GM12878 (cell line): ENCODE measurements around the gene MAPK8IP3. TPM values are rescaled to one million over a fixed set of nuclear protein-coding genes. Genes with fewer than 3 reads are reported as not detected.
A peak's percentile ranks its signal among the peaks of the same experiment; 100 is the strongest.

Experiments used
- ATAC-seq: fragments of 200-7000 bp; cut with Tn5 transposase; 3 replicates; pipeline ENCODE4 v1.9.1; 2020; ENCODE audit warnings: mild to moderate bottlenecking, moderate library complexity
- BruUV-seq: library from RNA; stranded (reverse); fragments of 400-500 nt; replicated peaks from 2 replicates; lab custom pipeline; 2021; lab: Mats Ljungman, UMichigan
- CTCF ChIA-PET: fragments of 300-600 bp; sonication (Branson Sonifier 250); formaldehyde crosslinking; extraction: SDS; loops from one replicate; lab custom pipeline; 2021; ENCODE audit warnings: inconsistent platforms; lab: Yijun Ruan, JAX
- POLR2A ChIA-PET: fragments of 350-600 bp; formaldehyde crosslinking; extraction: SDS; loops from one replicate; lab custom pipeline; 2021; ENCODE audit warnings: inconsistent platforms; lab: Charles Lee
- RAD21 ChIA-PET: fragments of 300-600 bp; sonication (Branson Sonifier 250); formaldehyde crosslinking; loops from one replicate; lab custom pipeline; 2023; ENCODE audit warnings: antibody characterized with exemption; ENCODE audit not compliant: unreplicated experiment; lab: Charles Lee
- SMC1A ChIA-PET: fragments of 300-600 bp; sonication (Branson Sonifier 250); formaldehyde crosslinking; loops from one replicate; lab custom pipeline; 2023; ENCODE audit not compliant: unreplicated experiment, uncharacterized antibody; lab: Charles Lee
- DNase-seq: peaks from one replicate; pipeline ENCODE4 v3.0.0-alpha.2; 2011; ENCODE audit warnings: low read depth, low spot score
- FAIRE-seq: peaks from 3 replicates; lab custom pipeline; 2011; peaks lifted over from hg19 to GRCh38; lab: Jason Lieb, UNC
- H2AFZ ChIP-seq: 2 replicates; pipeline ENCODE4 v1.6.0; 2011; ENCODE audit warnings: low read depth, low read length, control low read depth; ENCODE audit not compliant: control insufficient read depth
- H3K27ac ChIP-seq: 2 replicates; pipeline ENCODE4 v1.5.1; 2011; ENCODE audit warnings: control low read depth; ENCODE audit not compliant: control insufficient read depth, insufficient read depth
- H3K27me3 ChIP-seq, 2 experiments: replicated peaks in 1 of 2; 2 replicates each; pipeline versions ENCODE4 v1.6.0 to v1.6.1; 2011; ENCODE audit warnings: low read length in 1 of 2; ENCODE audit not compliant: control insufficient read depth in 2 of 2, insufficient read depth in 2 of 2
- H3K36me3 ChIP-seq, 2 experiments: 2 replicates each; pipeline ENCODE4 v1.5.1; 2011; ENCODE audit warnings: low read length in 1 of 2; ENCODE audit not compliant: control insufficient read depth in 2 of 2, insufficient read depth in 2 of 2
- H3K4me1 ChIP-seq: 2 replicates; pipeline ENCODE4 v1.6.1; 2011; ENCODE audit warnings: mild to moderate bottlenecking, low read length, moderate library complexity, mixed read lengths; ENCODE audit not compliant: control insufficient read depth, insufficient read depth
- H3K4me2 ChIP-seq: 2 replicates; pipeline ENCODE4 v1.6.0; 2011; ENCODE audit warnings: control low read depth; ENCODE audit not compliant: control insufficient read depth, insufficient read depth
- H3K4me3 ChIP-seq: fragments of 200-600 bp; sonication (generic); 2 replicates; pipeline ENCODE4 v1.5.1; 2016
- H3K79me2 ChIP-seq: 2 replicates; pipeline ENCODE4 v1.6.0; 2011; ENCODE audit warnings: low read length; ENCODE audit not compliant: control insufficient read depth, insufficient read depth
- H3K9ac ChIP-seq: 2 replicates; pipeline ENCODE4 v1.8.0; 2011; ENCODE audit warnings: low read length, control low read depth, mixed read lengths; ENCODE audit not compliant: control insufficient read depth, insufficient read depth
- H3K9me3 ChIP-seq: replicated peaks from 3 replicates; pipeline ENCODE4 v1.5.1; 2011; ENCODE audit warnings: mild to moderate bottlenecking, low read length; ENCODE audit not compliant: control insufficient read depth, insufficient read depth
- H4K20me1 ChIP-seq: 2 replicates; pipeline ENCODE4 v1.6.0; 2011; ENCODE audit not compliant: control insufficient read depth, insufficient read depth
- BMI1 ChIP-seq: fragments of 450-650 bp; IDR thresholded peaks from 2 replicates; pipeline ENCODE4 v1.6.1; 2016; ENCODE audit warnings: mild to moderate bottlenecking, moderate library complexity, borderline replicate concordance
- CBFB ChIP-seq: IDR thresholded peaks from 2 replicates; pipeline ENCODE4 v1.6.1; 2016; ENCODE audit warnings: antibody characterized with exemption, low read depth
- CHD4 ChIP-seq: fragments of 200-600 bp; sonication (generic); IDR thresholded peaks from 2 replicates; pipeline ENCODE4 v1.6.1; 2016; ENCODE audit warnings: mild to moderate bottlenecking
- DPF2 ChIP-seq: fragments of 450-650 bp; IDR thresholded peaks from 2 replicates; pipeline ENCODE4 v1.6.1; 2017; ENCODE audit warnings: mild to moderate bottlenecking
- EED ChIP-seq: sonication (generic); IDR thresholded peaks from 2 replicates; pipeline ENCODE4 v1.6.1; 2016; ENCODE audit warnings: antibody characterized with exemption, low read depth
- EGR1 ChIP-seq, 2 experiments: IDR thresholded peaks; 1 replicate in 1 of 2; 2 replicates in 1 of 2; pipeline ENCODE4 v1.6.1; 2011 to 2012; ENCODE audit warnings: low read depth in 2 of 2, low read length in 2 of 2, borderline replicate concordance in 1 of 2, mild to moderate bottlenecking in 1 of 2, moderate library complexity in 1 of 2
- HDAC6 ChIP-seq: fragments of 200-600 bp; sonication (generic); IDR thresholded peaks from one replicate; pipeline ENCODE4 v1.8.0; 2017; ENCODE audit warnings: antibody characterized with exemption; ENCODE audit not compliant: unreplicated experiment
- IRF4 ChIP-seq: IDR thresholded peaks from 2 replicates; pipeline ENCODE4 v1.6.1; 2011; ENCODE audit warnings: low read depth, low read length
- LARP7 ChIP-seq: fragments of 450-650 bp; IDR thresholded peaks from 2 replicates; pipeline ENCODE4 v1.6.1; 2017; ENCODE audit warnings: mild to moderate bottlenecking
- PML ChIP-seq: IDR thresholded peaks from 2 replicates; pipeline ENCODE4 v1.6.1; 2012; ENCODE audit warnings: low read length, inconsistent platforms
- SPI1 ChIP-seq: IDR thresholded peaks from 2 replicates; pipeline ENCODE4 v1.6.1; 2011; ENCODE audit warnings: low read depth, mild to moderate bottlenecking, low read length, moderate library complexity, borderline replicate concordance; ENCODE audit not compliant: insufficient read depth
- SUZ12 ChIP-seq: fragments of 200-600 bp; sonication (generic); IDR thresholded peaks from one replicate; pipeline ENCODE4 v1.6.1; 2018; ENCODE audit warnings: antibody characterized with exemption, mild to moderate bottlenecking; ENCODE audit not compliant: unreplicated experiment
- WGBS: methylation state at CpG from one replicate; pipeline ENCODE4 v1.1.6; 2016; ENCODE audit warnings: low lambda C conversion rate; ENCODE audit not compliant: insufficient replicate concordance, insufficient coverage; ENCODE audit errors: missing lambda C conversion rate; 5-methylcytosine and 5-hydroxymethylcytosine counted together
- in situ Hi-C: fragments of 300-500 bp; cut with MboI; formaldehyde crosslinking; loops from 9 replicates; pipeline ENCODE4 v1.14.3; 2018; ENCODE audit warnings: mixed read lengths
- intact Hi-C: fragments of 100-400 bp; cut with micrococcal nuclease; formaldehyde crosslinking; loops from one replicate; pipeline ENCODE4 v1.14.2; 2022; ENCODE audit not compliant: unreplicated experiment
- polyA plus RNA-seq, 11 experiments: library from polyadenylated mRNA; depleted of rRNA in 4 of 11; unstranded in 6 of 11; stranded (reverse) in 5 of 11; fragments of >200 nt; fragmentation: Nextera tagmentation in 4 of 11; fragmentation: Illumina TruSeq in 1 of 11; extraction: Ambion mirVana in 4 of 11; extraction: Trizol in 1 of 11; gene quantifications; 1 replicate in 1 of 11; 2 replicates in 10 of 11; pipeline versions ENCODE4 v1.2.1 to v1.2.3, GENCODE V29; 2011 to 2016; ENCODE audit warnings: inconsistent platforms in 2 of 11, missing spikeins in 2 of 11, low read depth in 1 of 11
- total RNA-seq, 4 experiments: library from RNA; depleted of rRNA in 3 of 4; stranded (reverse); fragments of >200 nt in 3 of 4; fragmentation: Illumina TruSeq in 1 of 4; extraction: Trizol in 1 of 4; gene quantifications; 2 replicates each; pipeline versions ENCODE4 v1.2.1 to v1.2.3, GENCODE V29; 2013 to 2021
- TF ChIP-seq, protein P1 (sequence below), 3 experiments: IDR thresholded peaks in 2 of 3; conservative IDR thresholded peaks in 1 of 3; 2 replicates each; pipeline ENCODE4 v1.5.1; 2011; ENCODE audit warnings: low read depth in 3 of 3, low read length in 3 of 3, mild to moderate bottlenecking in 3 of 3, control low read depth in 2 of 3, moderate library complexity in 2 of 3, inconsistent platforms in 1 of 3, mixed read lengths in 1 of 3; ENCODE audit not compliant: control insufficient read depth in 2 of 3, insufficient read depth in 1 of 3; ENCODE audit errors: extremely low read depth in 1 of 3
- TF ChIP-seq, protein P2 (sequence below): fragments of 450-650 bp; IDR thresholded peaks from 2 replicates; pipeline ENCODE4 v1.6.1; 2016; ENCODE audit warnings: mild to moderate bottlenecking

The MAPK8IP3 gene
- total and polyA plus RNA-seq, 10 of the 15 experiments (the other 5 are each of a cell fraction or from before 2014, with no cell fraction given): 0.06 to 67.9 (median 18.2) TPM

DNA sequence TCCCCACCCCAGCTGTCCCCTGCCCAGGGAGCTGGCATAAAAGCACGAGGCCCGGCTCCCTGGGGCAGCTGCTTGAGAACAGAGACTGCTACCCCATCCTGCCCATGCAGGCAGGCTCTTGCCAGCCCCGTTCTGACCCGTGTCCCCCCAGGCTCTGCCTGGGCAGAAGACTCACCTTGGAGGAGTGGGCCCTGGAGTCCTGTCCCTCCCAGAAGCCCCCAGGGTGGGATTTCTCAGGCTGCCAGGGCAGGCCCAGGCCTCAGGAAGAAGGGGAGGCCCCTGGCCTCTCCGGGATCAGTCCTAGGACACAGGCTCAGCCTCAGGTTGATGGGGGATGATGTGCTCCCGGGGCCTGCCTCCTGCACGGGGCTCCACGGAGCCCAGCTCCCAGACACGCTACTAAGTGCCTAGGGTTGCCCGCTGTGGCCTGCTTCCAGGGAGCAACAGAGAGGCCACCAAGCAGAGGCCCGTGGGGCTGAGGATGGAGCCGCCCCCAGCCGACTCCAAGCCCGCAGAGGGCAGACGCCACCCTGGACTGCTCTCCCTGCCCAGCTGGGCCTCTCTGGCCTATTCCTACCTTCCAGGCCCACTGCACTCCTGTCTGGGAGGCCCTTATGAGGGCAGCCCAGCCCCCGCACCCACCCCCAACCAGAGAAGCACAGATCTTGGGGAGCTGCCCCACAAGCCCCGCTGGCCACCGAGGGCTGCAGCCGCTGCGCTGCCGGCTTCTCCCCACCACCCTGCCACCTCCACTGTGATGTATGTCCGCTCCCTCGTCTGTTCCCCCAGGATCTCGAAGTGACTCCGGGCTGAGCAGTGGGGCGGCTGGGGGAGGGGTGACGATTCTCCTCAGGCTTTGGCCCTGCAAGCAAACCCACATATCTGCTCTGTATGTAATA is 63.7 kb downstream of the MAPK8IP3 start (continued):
- TF ChIP-seq LARP7: no peak
- no peak for TF ChIP-seq SPI1
- no peak for TF ChIP-seq EGR1 (IDR thresholded peaks at IDR 0.05; ENCODE audit: borderline replicate concordance in 1 of 2, low read depth in 2 of 2, low read length in 2 of 2)
- TF ChIP-seq SUZ12: no peak
- no peak for TF ChIP-seq EED
- no peak for TF ChIP-seq DPF2
- no peak for TF ChIP-seq CBFB

DNA sequence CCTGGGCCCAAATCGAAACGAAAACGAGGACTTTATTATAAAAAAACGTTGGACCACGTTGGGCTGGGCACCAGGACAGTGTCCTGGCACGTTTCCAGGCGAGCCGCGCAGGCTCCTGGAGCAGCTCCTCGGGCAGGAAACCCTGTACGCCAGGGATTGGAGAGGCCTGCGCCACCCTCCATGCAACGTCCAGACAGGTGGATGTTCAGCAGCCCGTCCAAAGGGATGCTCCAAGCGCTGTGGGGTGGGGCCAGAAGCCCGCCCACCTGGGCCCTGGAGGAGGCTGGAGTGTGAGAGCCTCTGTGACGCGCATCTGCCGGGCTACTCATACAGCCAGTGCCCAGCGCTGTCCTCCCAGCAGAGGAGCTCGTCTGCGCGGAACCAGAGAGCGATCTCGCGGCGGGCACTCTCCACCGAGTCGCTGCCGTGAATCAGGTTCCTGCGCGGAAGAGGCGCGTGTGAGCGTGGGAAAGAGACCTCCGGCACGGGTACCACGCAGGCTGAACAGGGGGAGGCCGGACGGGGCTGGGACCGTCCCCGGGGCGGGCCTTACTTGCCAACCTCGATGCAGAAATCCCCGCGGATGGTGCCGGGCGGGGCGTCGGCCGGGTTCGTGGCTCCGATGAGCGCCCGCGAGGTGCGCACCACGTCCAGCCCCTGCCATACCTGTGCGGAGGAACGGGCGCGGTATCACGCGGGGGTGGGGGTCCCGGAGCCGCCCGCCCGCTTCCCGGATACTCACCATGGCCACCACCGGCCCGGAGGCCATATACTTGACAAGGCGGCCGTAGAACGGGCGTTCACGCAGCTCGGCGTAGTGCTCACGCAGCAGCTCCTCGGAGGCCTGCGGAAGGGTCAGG is 64.6 kb downstream of the MAPK8IP3 start:
- RAD21 ChIA-PET: interaction anchor here (3.1 kb wide), 1 partner anchor 12 kb away, joined by 22 read pairs; the partner anchor contains the start of genes NUBP2 and SPSB3
- Histone ChIP-seq H3K9ac (peak overlapping the region; percentile 76), H3K4me2 (peak overlapping the region; percentile 86), H3K27ac (peak overlapping the region; percentile 69), H3K27me3 (no peaks in the 10 kb centered on the region), H3K4me1 (peaks cover 15% of the 10 kb centered on the region), H3K36me3 (peaks cover 0 to 21% of the 10 kb centered on the region in 2 experiments; a peak in 3 of 4 replicates), H2AFZ (no peak overlapping the region), H4K20me1 (no peaks in the 10 kb centered on the region), H3K79me2 (peaks cover 43% of the 10 kb centered on the region), H3K9me3 (no peaks in the 10 kb centered on the region), H3K4me3 (peak overlapping the region; percentile 100)
- intact Hi-C loops (loop anchor here (5.0 kb wide), 1 partner anchor 63 kb away; the partner anchor contains the start of gene MAPK8IP3), in situ Hi-C loops (loop anchor here (5.0 kb wide), 1 partner anchor 58 kb away; no protein-coding TSS in a partner anchor)
- SMC1A ChIA-PET: interaction anchor here (0.6 to 1.0 kb wide), 2 partner anchors 49 to 274 kb away, joined by 3 read pairs; no protein-coding TSS in a partner anchor
- DNase-seq: no peak
- no peak for FAIRE-seq
- CTCF ChIA-PET: no interaction called here
- POLR2A ChIA-PET: interaction anchor here (5.8 kb wide), 1 partner anchor 12 kb away, joined by 39 read pairs; the partner anchor contains the start of genes NUBP2 and SPSB3
- TSS peak; percentile 49 for BruUV-seq
- 17% methylated on average over 59 of the region's 81 CpGs for WGBS
- ATAC-seq: peak; percentile 38
- TF ChIP-seq BMI1 (no peak), LARP7 (peak; percentile 29; the same call in 1 of the 2 replicates), CHD4 (no peak), IRF4 (no peak), HDAC6 (no peak), PML (peak; percentile 39; the same call in 1 of the 2 replicates)
- TF ChIP-seq, protein P1, sequence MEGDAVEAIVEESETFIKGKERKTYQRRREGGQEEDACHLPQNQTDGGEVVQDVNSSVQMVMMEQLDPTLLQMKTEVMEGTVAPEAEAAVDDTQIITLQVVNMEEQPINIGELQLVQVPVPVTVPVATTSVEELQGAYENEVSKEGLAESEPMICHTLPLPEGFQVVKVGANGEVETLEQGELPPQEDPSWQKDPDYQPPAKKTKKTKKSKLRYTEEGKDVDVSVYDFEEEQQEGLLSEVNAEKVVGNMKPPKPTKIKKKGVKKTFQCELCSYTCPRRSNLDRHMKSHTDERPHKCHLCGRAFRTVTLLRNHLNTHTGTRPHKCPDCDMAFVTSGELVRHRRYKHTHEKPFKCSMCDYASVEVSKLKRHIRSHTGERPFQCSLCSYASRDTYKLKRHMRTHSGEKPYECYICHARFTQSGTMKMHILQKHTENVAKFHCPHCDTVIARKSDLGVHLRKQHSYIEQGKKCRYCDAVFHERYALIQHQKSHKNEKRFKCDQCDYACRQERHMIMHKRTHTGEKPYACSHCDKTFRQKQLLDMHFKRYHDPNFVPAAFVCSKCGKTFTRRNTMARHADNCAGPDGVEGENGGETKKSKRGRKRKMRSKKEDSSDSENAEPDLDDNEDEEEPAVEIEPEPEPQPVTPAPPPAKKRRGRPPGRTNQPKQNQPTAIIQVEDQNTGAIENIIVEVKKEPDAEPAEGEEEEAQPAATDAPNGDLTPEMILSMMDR (IDR thresholded peaks at IDR 0.05 in 2 of 3, conservative IDR thresholded peaks at IDR 0.05 in 1 of 3; ENCODE audit: control insufficient read depth in 2 of 3, extremely low read depth in 1 of 3, insufficient read depth in 1 of 3, low read depth in 3 of 3, low read length in 3 of 3): no peak
- TF ChIP-seq, protein P2, sequence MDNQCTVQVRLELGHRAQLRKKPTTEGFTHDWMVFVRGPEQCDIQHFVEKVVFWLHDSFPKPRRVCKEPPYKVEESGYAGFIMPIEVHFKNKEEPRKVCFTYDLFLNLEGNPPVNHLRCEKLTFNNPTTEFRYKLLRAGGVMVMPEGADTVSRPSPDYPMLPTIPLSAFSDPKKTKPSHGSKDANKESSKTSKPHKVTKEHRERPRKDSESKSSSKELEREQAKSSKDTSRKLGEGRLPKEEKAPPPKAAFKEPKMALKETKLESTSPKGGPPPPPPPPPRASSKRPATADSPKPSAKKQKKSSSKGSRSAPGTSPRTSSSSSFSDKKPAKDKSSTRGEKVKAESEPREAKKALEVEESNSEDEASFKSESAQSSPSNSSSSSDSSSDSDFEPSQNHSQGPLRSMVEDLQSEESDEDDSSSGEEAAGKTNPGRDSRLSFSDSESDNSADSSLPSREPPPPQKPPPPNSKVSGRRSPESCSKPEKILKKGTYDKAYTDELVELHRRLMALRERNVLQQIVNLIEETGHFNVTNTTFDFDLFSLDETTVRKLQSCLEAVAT: peak; percentile 70; the same call in 1 of the 2 replicates
